Fibroblast of villous mesenchyme (primary cell): ENCODE measurements around the gene LAMA5. TPM values are rescaled to one million over a fixed set of nuclear protein-coding genes. Genes with fewer than 3 reads are reported as not detected.

ENCODE experiments used
- DNase-seq: peaks from one replicate; pipeline ENCODE4 v3.0.0-alpha.2; 2010; ENCODE audit warnings: low read depth
- H3K4me3 ChIP-seq: 2 replicates; pipeline ENCODE4 v1.5.1; 2011; ENCODE audit warnings: low read depth, mild to moderate bottlenecking, low read length
- total RNA-seq: library from RNA; depleted of rRNA; stranded (reverse); fragments of >200 nt; gene quantifications from 2 replicates; pipeline ENCODE4 v1.2.3, GENCODE V29; 2012
- TF ChIP-seq, protein P1 (sequence below): IDR thresholded peaks from 2 replicates; pipeline ENCODE4 v1.5.1; 2012; ENCODE audit warnings: low read depth, mild to moderate bottlenecking, low read length; ENCODE audit not compliant: insufficient read depth

Gene LAMA5
- total RNA-seq, 1 donor, result 55.3 TPM

GRCh38 chr20:62355878-62356588 is 11.1 kb downstream of the LAMA5 start:
- no peak for DNase-seq
- TF ChIP-seq, protein P1, sequence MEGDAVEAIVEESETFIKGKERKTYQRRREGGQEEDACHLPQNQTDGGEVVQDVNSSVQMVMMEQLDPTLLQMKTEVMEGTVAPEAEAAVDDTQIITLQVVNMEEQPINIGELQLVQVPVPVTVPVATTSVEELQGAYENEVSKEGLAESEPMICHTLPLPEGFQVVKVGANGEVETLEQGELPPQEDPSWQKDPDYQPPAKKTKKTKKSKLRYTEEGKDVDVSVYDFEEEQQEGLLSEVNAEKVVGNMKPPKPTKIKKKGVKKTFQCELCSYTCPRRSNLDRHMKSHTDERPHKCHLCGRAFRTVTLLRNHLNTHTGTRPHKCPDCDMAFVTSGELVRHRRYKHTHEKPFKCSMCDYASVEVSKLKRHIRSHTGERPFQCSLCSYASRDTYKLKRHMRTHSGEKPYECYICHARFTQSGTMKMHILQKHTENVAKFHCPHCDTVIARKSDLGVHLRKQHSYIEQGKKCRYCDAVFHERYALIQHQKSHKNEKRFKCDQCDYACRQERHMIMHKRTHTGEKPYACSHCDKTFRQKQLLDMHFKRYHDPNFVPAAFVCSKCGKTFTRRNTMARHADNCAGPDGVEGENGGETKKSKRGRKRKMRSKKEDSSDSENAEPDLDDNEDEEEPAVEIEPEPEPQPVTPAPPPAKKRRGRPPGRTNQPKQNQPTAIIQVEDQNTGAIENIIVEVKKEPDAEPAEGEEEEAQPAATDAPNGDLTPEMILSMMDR, result no peak
- no peak overlapping the region for H3K4me3 ChIP-seq

DNA sequence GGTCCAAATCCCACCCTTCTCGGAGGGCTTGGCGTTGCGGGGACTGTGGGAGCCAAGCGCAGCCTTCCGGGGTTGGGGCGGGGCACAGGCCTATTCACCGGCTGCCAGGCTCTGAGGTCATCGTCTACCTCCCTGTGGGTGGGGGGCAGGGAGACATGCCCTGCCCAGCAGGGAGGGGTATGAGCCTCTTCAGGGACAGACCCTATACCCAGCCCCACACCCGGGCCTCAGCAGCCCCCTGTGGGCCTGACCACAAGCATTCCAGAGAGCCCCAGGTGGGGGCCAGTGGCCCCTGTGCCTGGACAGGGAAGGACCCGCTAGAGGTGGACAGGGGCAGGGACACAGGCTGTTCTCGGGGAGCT is 11.6 kb downstream of the LAMA5 start:
- H3K4me3 ChIP-seq, result no peak overlapping the region
- TF ChIP-seq, protein P1, result no peak
- no peak for DNase-seq

GRCh38 chr20:62354811-62355341 is 12.2 kb downstream of the LAMA5 start:
- TF ChIP-seq, protein P1, result no peak
- H3K4me3 ChIP-seq, result no peak overlapping the region
- no peak for DNase-seq

GRCh38 chr20:62354031-62354808 is 12.9 kb downstream of the LAMA5 start:
- TF ChIP-seq, protein P1, result no peak
- no peak overlapping the region for H3K4me3 ChIP-seq
- no peak for DNase-seq

DNA sequence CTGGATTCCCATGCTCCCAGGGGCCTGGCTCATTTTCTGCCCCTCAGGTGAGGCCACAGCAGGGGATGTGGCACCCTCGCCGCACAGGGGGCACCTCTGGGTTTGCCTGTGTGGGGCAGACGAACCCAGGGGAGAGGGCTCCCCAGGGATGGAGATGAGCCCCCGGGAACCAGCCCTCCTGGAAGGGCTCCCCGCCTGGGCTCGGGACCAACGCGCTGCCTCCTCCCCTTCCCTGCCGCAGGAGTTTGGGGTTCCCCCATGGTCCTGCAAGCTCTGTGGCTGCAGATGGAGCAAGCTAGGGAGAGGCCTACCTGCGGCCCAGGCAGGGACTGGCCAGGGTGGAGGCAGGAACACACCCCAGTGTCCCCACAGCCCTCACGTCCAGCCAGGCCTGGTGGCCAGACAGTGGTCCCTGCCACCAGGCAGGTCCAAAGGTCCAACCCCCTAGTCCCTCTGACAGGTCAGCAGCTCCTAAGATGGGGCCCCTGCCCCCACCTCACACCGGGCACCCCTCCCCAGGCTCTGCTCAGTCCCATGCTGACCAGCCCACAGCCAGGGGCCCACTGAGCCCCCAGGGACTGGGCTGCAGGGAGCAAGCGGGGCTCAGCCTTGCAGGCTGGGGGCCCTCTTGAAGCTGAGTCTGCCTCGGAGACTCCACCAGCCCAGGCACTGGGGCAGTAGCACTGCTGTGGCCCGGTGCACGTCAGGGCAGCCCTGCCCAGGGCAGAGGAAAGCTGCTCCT is 13.7 kb downstream of the LAMA5 start:
- TF ChIP-seq, protein P1, result no peak
- no peak for DNase-seq
- H3K4me3 ChIP-seq, result no peak overlapping the region

DNA sequence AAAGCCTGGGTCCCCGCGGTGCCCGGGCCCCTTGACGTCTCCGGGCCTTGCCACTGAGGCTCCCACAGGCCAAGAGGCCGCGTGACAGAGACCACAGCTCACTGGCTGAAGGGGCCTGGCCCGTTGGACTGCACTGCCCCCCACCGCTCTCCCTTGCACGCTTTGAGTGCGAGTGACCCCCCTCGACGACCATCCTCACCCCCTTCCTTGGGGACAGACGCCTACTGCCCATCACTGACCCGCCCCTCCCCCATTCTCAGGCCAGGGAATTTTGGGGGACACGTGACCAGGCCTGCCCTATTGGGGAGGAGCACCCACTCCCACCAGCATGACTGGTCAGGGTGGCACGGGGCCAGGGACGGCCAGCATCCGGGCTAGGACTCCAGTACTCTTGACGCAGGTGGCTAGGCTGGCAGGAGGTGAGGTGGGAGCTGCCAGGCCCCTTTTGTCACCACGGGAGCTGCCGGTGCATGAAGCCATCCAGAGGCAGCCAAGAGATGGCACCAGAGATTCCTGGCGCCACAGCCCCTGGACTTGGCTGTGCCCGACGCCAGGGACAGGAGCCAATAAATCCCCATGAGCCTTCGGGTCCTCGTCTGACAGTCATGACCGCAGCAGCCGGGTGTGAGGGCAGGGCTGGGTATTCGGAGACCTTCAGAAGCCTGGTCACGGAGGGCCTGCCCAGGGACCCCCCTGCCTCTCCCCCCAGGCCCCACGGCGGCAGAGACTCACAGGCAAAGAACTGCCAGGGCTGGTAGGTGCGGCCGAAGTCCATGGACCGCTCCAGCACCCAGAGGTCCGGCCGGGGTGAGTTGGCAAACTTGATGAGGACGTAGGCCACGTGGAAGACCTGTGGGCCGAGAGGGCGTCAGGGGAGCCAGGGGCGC is 14.5 kb downstream of the LAMA5 start:
- TF ChIP-seq, protein P1, result no peak
- H3K4me3 ChIP-seq, result no peak overlapping the region
- DNase-seq, result no peak
